IMR-90 (cell line): ENCODE results near the gene CLDN7.

Source experiments
- CTCF ChIP-seq: conservative IDR thresholded peaks from 2 replicates; pipeline ENCODE4 v1.5.1; 2012; ENCODE audit warnings: mild to moderate bottlenecking, low read depth, low read length, improper control_type of control experiment
- MAFK ChIP-seq: IDR thresholded peaks from 2 replicates; pipeline ENCODE4 v1.6.1; 2012; ENCODE audit warnings: low read depth, low read length, improper control_type of control experiment

- TF ChIP-seq CTCF = no peak
- TF ChIP-seq MAFK = no peak
Measured at GRCh38 chr17:7266784-7267183, 4.5 kb upstream of the CLDN7 start.
